Neural crest cell (in vitro differentiated cells): ENCODE data around the gene LIN7A. TPM values are rescaled to one million over a fixed set of nuclear protein-coding genes. Genes with fewer than 3 reads are reported as not detected.

Source experiments
- DNase-seq: peaks from one replicate; pipeline ENCODE4 v3.0.0; 2021; ENCODE audit warnings: low read depth, mixed read lengths, low spot score
- H3K27ac Mint-ChIP-seq: one replicate; pipeline ENCODE4 v1.8.0; 2021; ENCODE audit warnings: mild to moderate bottlenecking, mixed read lengths; ENCODE audit not compliant: unreplicated experiment
- H3K27me3 Mint-ChIP-seq: 2 replicates; pipeline ENCODE4 v1.8.0; 2021; ENCODE audit warnings: low read depth, mild to moderate bottlenecking, mixed read lengths
- H3K36me3 Mint-ChIP-seq: 2 replicates; pipeline ENCODE4 v1.8.0; 2021; ENCODE audit warnings: low read depth, mild to moderate bottlenecking, mixed read lengths
- H3K4me1 Mint-ChIP-seq: 2 replicates; pipeline ENCODE4 v1.8.0; 2021; ENCODE audit warnings: mixed read lengths
- H3K4me3 Mint-ChIP-seq: one replicate; pipeline ENCODE4 v1.8.0; 2021; ENCODE audit warnings: mild to moderate bottlenecking, mixed read lengths
- H3K9me3 Mint-ChIP-seq: 2 replicates; pipeline ENCODE4 v1.8.0; 2021; ENCODE audit warnings: mixed read lengths
- total RNA-seq: library from RNA; stranded (reverse); gene quantifications from 2 replicates; pipeline ENCODE4 v1.2.1, GENCODE V29; 2021
- TF ChIP-seq, protein P1 (sequence below): fragments of 200-600 bp; sonication (generic); conservative IDR thresholded peaks from 2 replicates; pipeline ENCODE4 v1.5.0; 2021; ENCODE audit warnings: antibody characterized with exemption, mild to moderate bottlenecking

Gene LIN7A
- total RNA-seq, 1 donor from 2014 or later: 5.8 TPM

DNA sequence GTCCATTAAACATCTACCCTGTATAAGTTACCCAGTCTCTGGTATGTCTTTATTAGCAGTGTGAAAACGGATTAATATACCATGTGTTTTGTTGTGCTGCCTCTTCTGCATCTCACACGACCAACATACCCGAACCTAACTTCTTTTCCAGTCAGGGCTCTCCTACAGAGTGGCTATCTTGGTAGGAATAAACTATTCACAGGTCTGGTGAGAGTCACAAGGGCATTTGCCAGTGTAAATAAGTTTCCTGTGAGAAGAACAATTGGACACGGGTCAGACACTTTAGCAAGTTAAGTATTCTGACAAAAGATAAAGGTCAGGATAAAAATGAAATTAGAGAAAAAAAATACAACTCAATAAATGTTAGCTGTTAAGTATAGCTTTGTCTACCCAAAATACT is 160.1 kb downstream of the LIN7A start:
- no peaks in the 10 kb centered on the region for H3K4me1 Mint-ChIP-seq

DNA sequence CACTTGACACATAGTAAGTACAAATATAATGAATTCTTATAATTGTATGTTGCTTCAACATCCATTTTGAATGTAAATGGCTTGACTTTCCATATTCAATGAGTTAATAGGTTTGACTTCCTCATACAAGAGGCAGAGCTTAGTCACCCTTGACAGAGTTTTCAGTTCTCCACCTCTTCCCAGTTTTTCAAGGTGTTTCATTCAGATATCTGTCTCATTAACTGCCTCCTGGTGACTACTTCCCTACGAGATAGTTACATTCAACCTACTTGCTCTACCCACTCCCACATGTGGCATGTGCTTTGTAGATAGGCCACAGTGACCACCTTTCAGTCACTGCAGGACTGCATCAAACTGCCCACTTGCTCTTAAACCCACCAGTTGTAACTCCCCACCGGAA is 161.0 kb downstream of the LIN7A start:
- H3K27ac Mint-ChIP-seq: no peak overlapping the region
- no peaks in the 10 kb centered on the region for H3K4me1 Mint-ChIP-seq
- TF ChIP-seq, protein P1, sequence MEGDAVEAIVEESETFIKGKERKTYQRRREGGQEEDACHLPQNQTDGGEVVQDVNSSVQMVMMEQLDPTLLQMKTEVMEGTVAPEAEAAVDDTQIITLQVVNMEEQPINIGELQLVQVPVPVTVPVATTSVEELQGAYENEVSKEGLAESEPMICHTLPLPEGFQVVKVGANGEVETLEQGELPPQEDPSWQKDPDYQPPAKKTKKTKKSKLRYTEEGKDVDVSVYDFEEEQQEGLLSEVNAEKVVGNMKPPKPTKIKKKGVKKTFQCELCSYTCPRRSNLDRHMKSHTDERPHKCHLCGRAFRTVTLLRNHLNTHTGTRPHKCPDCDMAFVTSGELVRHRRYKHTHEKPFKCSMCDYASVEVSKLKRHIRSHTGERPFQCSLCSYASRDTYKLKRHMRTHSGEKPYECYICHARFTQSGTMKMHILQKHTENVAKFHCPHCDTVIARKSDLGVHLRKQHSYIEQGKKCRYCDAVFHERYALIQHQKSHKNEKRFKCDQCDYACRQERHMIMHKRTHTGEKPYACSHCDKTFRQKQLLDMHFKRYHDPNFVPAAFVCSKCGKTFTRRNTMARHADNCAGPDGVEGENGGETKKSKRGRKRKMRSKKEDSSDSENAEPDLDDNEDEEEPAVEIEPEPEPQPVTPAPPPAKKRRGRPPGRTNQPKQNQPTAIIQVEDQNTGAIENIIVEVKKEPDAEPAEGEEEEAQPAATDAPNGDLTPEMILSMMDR: no peak
- no peak for DNase-seq
- H3K27me3 Mint-ChIP-seq: no peaks in the 10 kb centered on the region
- peaks cover 13% of the 10 kb centered on the region for H3K9me3 Mint-ChIP-seq
- H3K36me3 Mint-ChIP-seq: peaks cover 4% of the 10 kb centered on the region
- no peak overlapping the region for H3K4me3 Mint-ChIP-seq

More for the DNA sequence above, 160.1 kb downstream of the LIN7A start:
- H3K4me3 Mint-ChIP-seq: no peak overlapping the region
- peaks cover 4% of the 10 kb centered on the region for H3K36me3 Mint-ChIP-seq
- H3K27ac Mint-ChIP-seq: no peak overlapping the region
- peaks cover 10% of the 10 kb centered on the region for H3K9me3 Mint-ChIP-seq
- TF ChIP-seq, protein P1: no peak
- H3K27me3 Mint-ChIP-seq: no peaks in the 10 kb centered on the region
- DNase-seq: no peak

DNA sequence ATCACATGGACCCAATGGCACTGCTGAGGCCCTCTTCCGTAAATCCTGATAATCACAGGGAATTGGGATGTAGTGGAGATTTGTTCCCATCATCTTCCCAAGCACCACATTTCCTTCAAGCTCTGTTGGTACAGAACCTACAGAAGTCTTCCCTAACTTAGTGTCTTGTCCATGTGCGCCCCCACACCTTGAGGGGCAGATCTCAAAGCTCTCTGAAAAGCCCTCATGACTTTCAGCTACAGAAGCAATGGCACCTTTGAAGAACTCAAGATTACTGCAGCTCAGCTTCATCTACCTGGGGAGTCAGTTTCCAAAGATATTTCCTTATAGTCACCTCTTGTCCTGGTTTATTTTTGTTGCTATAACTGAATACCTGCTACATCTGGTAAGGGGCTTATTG is 166.8 kb downstream of the LIN7A start:
- peaks cover 9% of the 10 kb centered on the region for H3K9me3 Mint-ChIP-seq
- no peak overlapping the region for H3K4me3 Mint-ChIP-seq
- no peaks in the 10 kb centered on the region for H3K27me3 Mint-ChIP-seq
- H3K36me3 Mint-ChIP-seq: no peaks in the 10 kb centered on the region
- no peak overlapping the region for H3K27ac Mint-ChIP-seq
- no peak for DNase-seq
- peaks cover 14% of the 10 kb centered on the region for H3K4me1 Mint-ChIP-seq
- TF ChIP-seq, protein P1: no peak

DNA sequence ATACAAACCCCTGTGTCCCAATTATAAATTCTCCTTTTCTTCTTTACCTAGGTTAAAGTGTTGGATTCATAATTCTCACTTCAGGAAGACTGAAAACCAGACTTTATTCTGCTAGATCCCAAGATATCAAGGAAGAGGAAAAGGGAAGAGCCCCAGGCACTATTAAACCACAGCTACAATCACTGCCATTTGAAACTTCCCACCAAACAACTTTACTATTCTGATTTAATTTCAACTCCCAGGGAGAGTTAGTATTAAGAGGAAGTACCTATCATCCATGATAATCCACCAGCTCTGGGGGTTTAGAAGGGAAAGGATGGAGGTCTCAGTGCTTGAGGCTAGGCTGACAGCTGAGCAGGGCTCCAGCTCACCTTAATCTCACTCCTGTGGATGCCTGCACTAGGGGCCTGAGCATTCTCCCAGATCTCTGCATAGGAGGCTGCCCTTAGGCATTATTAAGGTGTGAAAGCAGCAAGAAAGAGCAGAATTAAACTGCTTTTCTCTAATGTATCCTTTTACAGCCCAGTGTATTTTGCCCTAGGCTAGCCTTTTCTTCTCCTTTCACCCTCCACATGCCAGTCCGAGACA is 168.1 kb downstream of the LIN7A start:
- no peaks in the 10 kb centered on the region for H3K27me3 Mint-ChIP-seq
- H3K4me1 Mint-ChIP-seq: peaks cover 14% of the 10 kb centered on the region
- no peak for DNase-seq
- H3K36me3 Mint-ChIP-seq: no peaks in the 10 kb centered on the region
- H3K9me3 Mint-ChIP-seq: peaks cover 8% of the 10 kb centered on the region
- H3K4me3 Mint-ChIP-seq: no peak overlapping the region
- no peak overlapping the region for H3K27ac Mint-ChIP-seq
- TF ChIP-seq, protein P1: no peak

DNA sequence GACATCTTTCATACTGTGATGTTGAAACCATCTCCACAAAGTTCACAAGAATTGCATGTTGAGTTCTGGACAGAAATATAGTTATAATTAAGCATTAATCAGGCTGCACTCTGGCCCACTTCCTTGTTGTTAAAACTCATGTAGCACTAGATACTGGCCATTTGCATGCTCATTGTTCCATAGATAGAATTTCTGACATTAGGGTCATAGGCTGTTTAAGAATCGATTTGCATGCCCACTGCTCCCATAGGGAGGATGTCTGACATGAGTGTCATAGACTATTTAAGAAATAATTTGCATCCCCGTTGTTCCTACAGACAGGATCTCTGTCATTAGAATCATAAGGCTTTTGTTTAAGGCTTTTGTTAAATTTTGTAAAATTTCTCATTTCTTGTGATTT is 170.8 kb downstream of the LIN7A start:
- Mint-ChIP-seq H3K27ac (no peak overlapping the region), H3K4me3 (no peak overlapping the region), H3K9me3 (peaks cover 2% of the 10 kb centered on the region), H3K36me3 (no peaks in the 10 kb centered on the region), H3K27me3 (no peaks in the 10 kb centered on the region), H3K4me1 (peaks cover 14% of the 10 kb centered on the region)
- TF ChIP-seq, protein P1: no peak
- DNase-seq: no peak

DNA sequence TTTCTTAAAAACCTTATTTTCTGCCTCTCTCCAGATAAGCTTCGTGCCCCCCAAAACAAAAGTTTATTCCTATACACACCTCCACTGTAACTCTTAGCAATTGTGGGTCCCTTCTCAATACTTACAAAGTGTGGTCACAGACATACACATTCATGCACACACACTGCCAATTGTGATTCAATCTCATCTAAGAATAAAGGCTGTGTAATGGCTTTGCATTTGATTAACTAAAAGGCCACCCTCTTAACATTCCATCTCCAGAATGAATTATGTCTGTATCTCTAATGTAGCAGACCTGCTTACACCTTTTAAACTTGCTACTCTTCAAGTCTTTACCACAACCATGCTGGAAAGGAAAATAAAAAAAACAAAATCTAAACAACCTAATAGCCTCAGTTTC is 171.5 kb downstream of the LIN7A start:
- Mint-ChIP-seq H3K27me3 (no peaks in the 10 kb centered on the region), H3K36me3 (no peaks in the 10 kb centered on the region), H3K4me3 (no peak overlapping the region), H3K4me1 (peaks cover 14% of the 10 kb centered on the region), H3K9me3 (no peaks in the 10 kb centered on the region), H3K27ac (no peak overlapping the region)
- TF ChIP-seq, protein P1: no peak
- DNase-seq: no peak
